Central memory CD8-positive, alpha-beta T cell (primary cell): Measurements from ENCODE around the gene LARP1.
"Not testable (repeated sequence)": the region's sequence is repeated elsewhere in the genome, so short reads cannot be mapped to it uniquely, and the experiment has no call there.

Experiments used
- ATAC-seq: fragments of 150-1000 bp; cut with Tn5 transposase; replicated peaks from 2 replicates; pipeline ENCODE4 v1.10.0; 2022; ENCODE audit warnings: mild to moderate bottlenecking, moderate FRiP score, moderate number of reproducible peaks; ENCODE audit not compliant: poor library complexity, severe bottlenecking; ENCODE audit errors: extremely low read depth
- DNase-seq, 2 donors: peaks; one replicate each; pipeline ENCODE4 v3.0.0; 2021; ENCODE audit warnings: low spot score in 2 of 2
- H3K27ac Mint-ChIP-seq: one replicate; pipeline ENCODE4 v1.8.0; 2022; ENCODE audit warnings: low read depth, mild to moderate bottlenecking, moderate library complexity, mixed read lengths
- H3K27me3 Mint-ChIP-seq: one replicate; pipeline ENCODE4 v1.8.0; 2022; ENCODE audit warnings: mixed read lengths
- H3K36me3 Mint-ChIP-seq: one replicate; pipeline ENCODE4 v1.8.0; 2022; ENCODE audit warnings: mild to moderate bottlenecking, moderate library complexity, mixed read lengths; ENCODE audit not compliant: insufficient read depth
- H3K4me1 Mint-ChIP-seq: one replicate; pipeline ENCODE4 v1.8.0; 2022; ENCODE audit warnings: mixed read lengths
- H3K4me3 Mint-ChIP-seq: one replicate; pipeline ENCODE4 v1.8.0; 2022; ENCODE audit warnings: mild to moderate bottlenecking, moderate library complexity, mixed read lengths
- H3K9me3 Mint-ChIP-seq: one replicate; pipeline ENCODE4 v1.8.0; 2022; ENCODE audit warnings: mixed read lengths

The LARP1 gene

DNA sequence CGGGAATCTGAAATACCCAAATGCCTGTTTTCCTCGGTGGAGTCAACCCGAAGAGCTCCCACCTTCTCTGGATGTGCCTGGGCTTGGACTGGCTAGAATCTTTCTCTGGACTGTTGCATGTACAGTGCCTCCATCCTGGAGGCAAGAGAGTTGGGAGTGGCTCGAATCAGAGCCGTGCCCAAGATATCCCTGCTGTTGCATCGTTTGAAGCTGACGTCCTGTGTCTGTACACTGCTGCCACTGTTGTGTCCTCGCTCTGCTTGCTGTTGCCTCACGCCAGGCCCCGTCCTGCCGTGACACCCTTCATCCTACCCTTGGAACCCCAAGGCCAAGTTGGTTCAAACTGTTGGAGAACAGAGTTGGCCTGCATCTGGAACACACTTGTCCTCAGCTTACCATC is 59.8 kb downstream of the LARP1 start:
- Mint-ChIP-seq H3K4me1 (peaks cover 51% of the 10 kb centered on the region), H3K4me3 (no peak overlapping the region), H3K27me3 (no peaks in the 10 kb centered on the region), H3K9me3 (no peaks in the 10 kb centered on the region), H3K36me3 (peaks cover 41% of the 10 kb centered on the region), H3K27ac (peak overlapping the region; percentile 10)
- DNase-seq: no peak
- ATAC-seq: no peak

DNA sequence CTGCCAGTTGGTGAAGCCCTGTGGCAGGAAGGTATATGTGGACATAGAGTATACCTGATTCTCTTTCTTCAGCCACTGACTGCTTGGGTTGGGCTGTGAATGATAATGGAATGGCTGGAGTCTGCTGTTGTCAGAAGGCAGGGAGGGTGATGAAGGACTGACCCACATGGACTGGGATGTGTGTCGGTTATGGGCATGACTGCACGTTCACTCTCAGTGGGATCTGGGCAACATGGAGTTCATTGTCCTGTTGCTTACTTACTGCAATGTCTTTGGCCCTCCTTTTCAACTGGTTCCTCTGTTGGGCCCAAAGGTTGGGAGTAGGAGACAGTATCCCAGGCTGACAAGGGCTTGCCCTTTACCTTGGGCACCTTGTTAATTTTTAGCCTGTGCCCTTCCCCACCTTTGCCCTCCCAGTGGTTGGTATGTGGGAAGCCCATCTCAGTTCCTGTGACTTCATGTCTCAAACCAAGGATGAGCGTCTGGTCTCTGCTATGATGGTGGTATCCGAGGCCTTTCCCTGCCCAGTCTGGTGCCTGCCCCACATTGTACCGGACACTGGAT is 60.6 kb downstream of the LARP1 start:
- ATAC-seq (no peak), DNase-seq (no peak)
- H3K27me3 Mint-ChIP-seq: no peaks in the 10 kb centered on the region
- no peak overlapping the region for H3K4me3 Mint-ChIP-seq
- H3K9me3 Mint-ChIP-seq: no peaks in the 10 kb centered on the region
- H3K27ac Mint-ChIP-seq: peak overlapping the region; percentile 80
- H3K36me3 Mint-ChIP-seq: peaks cover 38% of the 10 kb centered on the region
- H3K4me1 Mint-ChIP-seq: peaks cover 58% of the 10 kb centered on the region

DNA sequence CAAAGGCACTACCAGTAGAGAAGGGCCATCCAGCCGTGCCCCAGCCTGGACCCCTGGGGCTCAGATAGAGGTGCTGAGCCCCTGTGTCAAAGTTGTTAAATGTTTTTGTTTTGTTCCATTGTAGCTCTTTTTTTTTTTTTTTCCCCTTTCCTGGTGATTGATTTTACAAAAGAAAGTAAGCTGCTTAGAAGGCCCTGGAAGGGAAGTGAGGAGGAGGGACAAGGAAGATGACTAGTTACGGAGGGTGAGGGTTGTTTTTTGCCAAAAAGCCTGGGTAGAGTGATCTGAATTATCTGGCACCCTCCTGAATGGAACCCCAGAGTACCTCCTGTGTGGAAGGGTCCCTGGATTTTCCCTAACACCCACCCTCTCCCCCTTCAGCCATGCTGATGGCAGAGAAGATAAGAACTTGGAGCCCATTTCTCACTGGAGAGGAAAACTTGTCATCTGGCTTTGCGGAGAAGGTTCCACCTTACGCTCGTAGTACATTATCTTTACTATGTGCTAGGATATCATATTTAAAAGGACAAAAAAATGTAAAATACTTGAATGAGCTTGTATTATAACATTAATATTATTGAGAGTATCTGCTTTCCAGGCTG is 61.8 kb downstream of the LARP1 start:
- DNase-seq: no peak
- Mint-ChIP-seq H3K9me3 (no peaks in the 10 kb centered on the region), H3K4me1 (peaks cover 61% of the 10 kb centered on the region), H3K27me3 (no peaks in the 10 kb centered on the region), H3K27ac (peak overlapping the region; percentile 80), H3K4me3 (no peak overlapping the region), H3K36me3 (peaks cover 28% of the 10 kb centered on the region)
- ATAC-seq: no peak

- no peak overlapping the region for H3K27ac Mint-ChIP-seq
- no peak for ATAC-seq
These were observed 62.6 kb downstream of the LARP1 start for GRCh38 chr5:154817815-154818214.

GRCh38 chr5:154818471-154819116 is 63.4 kb downstream of the LARP1 start:
- ATAC-seq (no peak), DNase-seq (no peak)
- Mint-ChIP-seq H3K36me3 (peaks cover 28% of the 10 kb centered on the region), H3K27me3 (no peaks in the 10 kb centered on the region), H3K27ac (peak overlapping the region; percentile 71), H3K4me3 (no peak overlapping the region), H3K9me3 (no peaks in the 10 kb centered on the region), H3K4me1 (peaks cover 48% of the 10 kb centered on the region)

More at GRCh38 chr5:154817815-154818214, 62.6 kb downstream of the LARP1 start:
- no peaks in the 10 kb centered on the region for H3K27me3 Mint-ChIP-seq
- no peak overlapping the region for H3K4me3 Mint-ChIP-seq
- peaks cover 28% of the 10 kb centered on the region for H3K36me3 Mint-ChIP-seq
- peaks cover 56% of the 10 kb centered on the region for H3K4me1 Mint-ChIP-seq
- DNase-seq: no peak
- H3K9me3 Mint-ChIP-seq: no peaks in the 10 kb centered on the region

GRCh38 chr5:154819546-154819945 is 64.4 kb downstream of the LARP1 start:
- ATAC-seq (no peak), DNase-seq (no peak)
- Mint-ChIP-seq H3K36me3 (peaks cover 21% of the 10 kb centered on the region), H3K4me3 (no peak overlapping the region), H3K9me3 (no peaks in the 10 kb centered on the region), H3K4me1 (peaks cover 44% of the 10 kb centered on the region), H3K27ac (peak overlapping the region; percentile 71), H3K27me3 (no peaks in the 10 kb centered on the region)

DNA sequence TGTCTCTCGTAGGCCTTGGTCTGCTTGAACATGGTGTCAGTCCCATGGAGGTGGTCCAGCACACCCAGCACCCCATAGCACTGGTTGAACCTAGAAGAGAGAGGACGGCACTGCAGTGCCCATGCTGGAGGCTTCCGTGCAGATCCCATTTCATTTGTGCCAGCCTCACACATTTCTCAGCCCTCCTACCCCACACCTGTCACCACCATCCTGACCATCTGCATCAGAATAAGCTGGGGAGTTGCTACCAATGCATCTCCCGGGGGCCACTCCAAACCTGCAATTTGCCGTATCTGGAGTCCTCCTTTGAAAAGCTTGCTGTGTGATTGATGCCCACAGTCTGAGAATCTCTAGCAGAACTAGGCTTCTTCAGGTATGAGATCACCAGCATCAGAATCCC is 65.2 kb downstream of the LARP1 start:
- DNase-seq (no peak), ATAC-seq (no peak)
- Mint-ChIP-seq H3K36me3 (peaks cover 14% of the 10 kb centered on the region), H3K27me3 (no peaks in the 10 kb centered on the region), H3K4me1 (peaks cover 38% of the 10 kb centered on the region), H3K4me3 (no peak overlapping the region), H3K9me3 (no peaks in the 10 kb centered on the region), H3K27ac (peak overlapping the region; percentile 78)

- not testable (repeated sequence) for H3K27ac Mint-ChIP-seq, H3K36me3 Mint-ChIP-seq, ATAC-seq, H3K4me3 Mint-ChIP-seq, DNase-seq, H3K27me3 Mint-ChIP-seq, H3K9me3 Mint-ChIP-seq
- peaks cover 32% of the 10 kb centered on the region for H3K4me1 Mint-ChIP-seq
These were observed 67.7 kb downstream of the LARP1 start for GRCh38 chr5:154822896-154823295.

DNA sequence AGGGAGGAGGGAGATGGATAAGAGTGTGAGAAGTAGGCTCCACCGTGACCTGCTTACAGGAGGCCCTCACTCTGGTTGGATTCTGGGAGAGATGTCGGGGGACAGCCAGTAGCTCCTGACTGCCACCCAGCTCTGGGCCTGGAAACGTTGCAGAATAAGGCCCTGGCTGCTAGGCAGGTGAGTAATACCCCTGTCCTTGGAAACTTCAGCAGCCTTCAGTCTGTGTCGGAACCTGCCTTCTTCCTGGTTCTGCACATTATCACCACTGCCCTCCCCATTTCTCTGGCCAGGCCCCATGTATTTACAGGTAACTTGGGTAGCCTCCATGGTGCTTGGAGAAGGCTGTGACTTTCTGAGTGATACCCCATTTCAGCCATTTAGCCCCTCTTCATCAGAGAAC is 68.4 kb downstream of the LARP1 start:
- ATAC-seq (no peak), DNase-seq (no peak)
- H3K27ac Mint-ChIP-seq: no peak overlapping the region
- peaks cover 7% of the 10 kb centered on the region for H3K36me3 Mint-ChIP-seq
- H3K27me3 Mint-ChIP-seq: no peaks in the 10 kb centered on the region
- H3K9me3 Mint-ChIP-seq: no peaks in the 10 kb centered on the region
- peaks cover 36% of the 10 kb centered on the region for H3K4me1 Mint-ChIP-seq
- H3K4me3 Mint-ChIP-seq: no peak overlapping the region

DNA sequence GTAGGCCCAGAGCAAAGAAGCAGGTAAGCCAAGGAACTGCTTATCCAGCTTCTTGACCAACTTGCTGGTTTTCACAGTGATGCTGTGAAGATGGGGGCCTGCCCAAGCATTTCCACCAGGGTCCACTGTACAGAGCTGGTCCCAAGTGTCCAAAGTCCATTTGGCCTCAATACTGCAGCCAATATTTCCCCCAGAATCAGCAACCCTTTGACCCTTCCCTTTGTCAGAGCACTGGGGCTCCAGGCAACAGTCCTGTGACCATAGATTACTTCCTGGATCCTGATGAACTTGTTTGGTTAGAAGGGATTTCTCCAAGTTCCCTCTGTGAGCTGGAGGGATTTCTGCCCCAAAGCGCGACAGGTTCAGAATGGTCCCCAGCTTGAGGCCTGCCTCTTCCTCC is 68.9 kb downstream of the LARP1 start:
- Mint-ChIP-seq H3K4me1 (peaks cover 32% of the 10 kb centered on the region), H3K27me3 (no peaks in the 10 kb centered on the region), H3K27ac (no peak overlapping the region), H3K4me3 (no peak overlapping the region), H3K36me3 (peaks cover 7% of the 10 kb centered on the region), H3K9me3 (no peaks in the 10 kb centered on the region)
- no peak for DNase-seq
- no peak for ATAC-seq

DNA sequence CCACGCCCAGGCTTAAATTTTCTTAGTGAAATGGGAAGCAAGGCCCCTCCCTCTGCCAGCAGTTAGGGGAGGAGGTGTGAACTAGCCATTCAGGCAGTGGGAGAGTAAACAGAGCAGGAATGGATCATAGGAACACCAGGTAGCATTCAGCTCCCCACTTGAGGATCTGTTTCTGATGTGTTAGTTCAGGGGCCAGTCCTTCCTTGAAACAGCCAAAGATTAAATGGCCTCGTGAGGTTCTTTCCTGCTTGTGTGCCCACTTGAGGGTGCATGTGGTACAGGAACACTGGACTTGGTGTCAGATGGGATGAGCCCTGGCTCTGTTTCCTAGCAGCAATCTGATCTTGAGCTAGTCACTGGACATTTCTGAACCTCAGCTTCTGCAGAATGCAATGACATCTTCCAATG is 74.0 kb downstream of the LARP1 start:
- Mint-ChIP-seq H3K36me3 (peaks cover 4% of the 10 kb centered on the region), H3K4me3 (peak overlapping the region; percentile 26), H3K9me3 (no peaks in the 10 kb centered on the region), H3K4me1 (peaks cover 29% of the 10 kb centered on the region), H3K27ac (peak overlapping the region; percentile 48), H3K27me3 (no peaks in the 10 kb centered on the region)
- no peak for DNase-seq
- peak; percentile 14 for ATAC-seq

- peak; percentile 32 for ATAC-seq
- H3K27ac Mint-ChIP-seq: peak overlapping the region; percentile 48
These were observed 74.5 kb downstream of the LARP1 start for GRCh38 chr5:154829589-154830218.

DNA sequence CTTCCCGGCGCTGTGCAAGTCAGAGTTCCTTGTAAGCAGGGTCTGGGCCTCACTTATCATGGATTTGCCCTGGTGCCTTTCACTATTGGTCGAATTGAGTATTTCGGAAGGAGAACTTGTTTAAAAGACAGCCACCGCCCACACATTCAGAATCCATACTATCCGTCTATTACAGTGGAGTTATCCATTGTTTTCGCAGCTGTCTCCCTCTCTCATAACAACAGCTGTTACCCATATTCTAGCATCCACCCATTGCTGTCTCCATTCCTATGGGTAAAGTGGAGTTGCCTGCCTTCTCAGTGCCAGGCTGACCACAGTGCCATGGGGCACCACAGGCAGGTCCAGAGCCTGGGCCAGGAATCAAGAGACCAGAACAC is 75.0 kb downstream of the LARP1 start:
- Mint-ChIP-seq H3K9me3 (no peaks in the 10 kb centered on the region), H3K27ac (peak overlapping the region; percentile 48), H3K36me3 (peaks cover 4% of the 10 kb centered on the region), H3K4me1 (peaks cover 29% of the 10 kb centered on the region), H3K27me3 (no peaks in the 10 kb centered on the region), H3K4me3 (peak overlapping the region; percentile 26)
- ATAC-seq: no peak
- no peak for DNase-seq

More at GRCh38 chr5:154829589-154830218, 74.5 kb downstream of the LARP1 start:
- peaks cover 4% of the 10 kb centered on the region for H3K36me3 Mint-ChIP-seq
- no peak for DNase-seq
- no peaks in the 10 kb centered on the region for H3K9me3 Mint-ChIP-seq
- H3K4me1 Mint-ChIP-seq: peaks cover 29% of the 10 kb centered on the region
- H3K4me3 Mint-ChIP-seq: peak overlapping the region; percentile 26
- H3K27me3 Mint-ChIP-seq: no peaks in the 10 kb centered on the region
